ENCODE data around the gene DTL.

Gene DTL

GRCh38 chr1:212060632-212061472 lies 25.3 kb downstream of the DTL start:
- TF ChIP-seq CTCF (IDR thresholded peaks at IDR 0.05; ENCODE audit: control insufficient read depth, extremely low read depth, insufficient read depth): no peak
- peak; percentile 71 for DNase-seq (ENCODE audit: low read depth)
- no peak overlapping the region for H3K4me3 ChIP-seq (ENCODE audit: low read depth, low read length)

- peak; percentile 53 for TF ChIP-seq CTCF (IDR thresholded peaks at IDR 0.05; ENCODE audit: control insufficient read depth, extremely low read depth, insufficient read depth)
- DNase-seq (ENCODE audit: low read depth): peak; percentile 23
These were observed 27.4 kb downstream of the DTL start for GRCh38 chr1:212062832-212063438.

GRCh38 chr1:212067787-212068186 lies 32.2 kb downstream of the DTL start:
- TF ChIP-seq CTCF (IDR thresholded peaks at IDR 0.05; ENCODE audit: control insufficient read depth, extremely low read depth, insufficient read depth): no peak
- DNase-seq (ENCODE audit: low read depth): no peak
- H3K4me3 ChIP-seq (ENCODE audit: low read depth, low read length): no peak overlapping the region

More at GRCh38 chr1:212062832-212063438, 27.4 kb downstream of the DTL start:
- H3K4me3 ChIP-seq (ENCODE audit: low read depth, low read length): no peak overlapping the region

- peak; percentile 67 for TF ChIP-seq CTCF (IDR thresholded peaks at IDR 0.05; ENCODE audit: control insufficient read depth, extremely low read depth, insufficient read depth)
- H3K4me3 ChIP-seq (ENCODE audit: low read depth, low read length): no peak overlapping the region
- DNase-seq (ENCODE audit: low read depth): no peak
These were observed 35.3 kb downstream of the DTL start for GRCh38 chr1:212070720-212071302.

GRCh38 chr1:212072047-212072446 lies 36.5 kb downstream of the DTL start:
- no peak for DNase-seq (ENCODE audit: low read depth)
- H3K4me3 ChIP-seq (ENCODE audit: low read depth, low read length): no peak overlapping the region
- no peak for TF ChIP-seq CTCF (IDR thresholded peaks at IDR 0.05; ENCODE audit: control insufficient read depth, extremely low read depth, insufficient read depth)

- H3K4me3 ChIP-seq (ENCODE audit: low read depth, low read length): no peak overlapping the region
- TF ChIP-seq CTCF (IDR thresholded peaks at IDR 0.05; ENCODE audit: control insufficient read depth, extremely low read depth, insufficient read depth): no peak
- DNase-seq (ENCODE audit: low read depth): no peak
These were observed 37.9 kb downstream of the DTL start for GRCh38 chr1:212073490-212073889.

All from LNCaP clone FGC (cell line).